H1 (cell line): Measurements from ENCODE around the gene CHST13. TPM values are rescaled to one million over a fixed set of nuclear protein-coding genes. Genes with fewer than 3 reads are reported as not detected.
A peak's percentile ranks its signal among the peaks of the same experiment; 100 is the strongest.

ENCODE experiments used
- CTCF ChIA-PET: fragments of 300-600 bp; sonication (Branson Sonifier 250); formaldehyde crosslinking; loops from one replicate; lab custom pipeline; 2021; ENCODE audit not compliant: partially characterized antibody; lab: Charles Lee
- POLR2A ChIA-PET: fragments of 300-600 bp; sonication (Branson Sonifier 250); formaldehyde crosslinking; loops from one replicate; lab custom pipeline; 2021; ENCODE audit warnings: inconsistent platforms; ENCODE audit not compliant: partially characterized antibody; lab: Charles Lee
- DNase-seq, 2 experiments: peaks; one replicate each; pipeline versions ENCODE4 v3.0.0 to v3.0.0-alpha.2; 2010 to 2022; ENCODE audit warnings: low spot score in 2 of 2, low read depth in 1 of 2, mixed read lengths in 1 of 2
- FAIRE-seq: peaks from 2 replicates; lab custom pipeline; 2011; peaks lifted over from hg19 to GRCh38; lab: Jason Lieb, UNC
- H2AFZ ChIP-seq: 2 replicates; pipeline ENCODE4 v1.8.1; 2012; ENCODE audit warnings: low read length, inconsistent platforms
- H2AK5ac ChIP-seq: 2 replicates; pipeline ENCODE4 v1.6.1; 2013; ENCODE audit warnings: low read depth, low read length
- H2BK120ac ChIP-seq: replicated peaks from 2 replicates; pipeline ENCODE3; 2013; ENCODE audit warnings: low read depth, low read length, inconsistent platforms
- H2BK12ac ChIP-seq: 2 replicates; pipeline ENCODE4 v1.6.1; 2013; ENCODE audit warnings: low read depth, low read length
- H2BK15ac ChIP-seq: 2 replicates; pipeline ENCODE4 v1.6.1; 2013; ENCODE audit warnings: low read length
- H2BK20ac ChIP-seq: 2 replicates; pipeline ENCODE4 v1.6.1; 2013; ENCODE audit warnings: low read length
- H2BK5ac ChIP-seq: 2 replicates; pipeline ENCODE4 v1.6.1; 2013; ENCODE audit warnings: low read depth, low read length
- H3K14ac ChIP-seq: 2 replicates; pipeline ENCODE4 v1.6.1; 2013; ENCODE audit warnings: inconsistent platforms; ENCODE audit not compliant: insufficient read length
- H3K18ac ChIP-seq: 2 replicates; pipeline ENCODE4 v1.6.1; 2013; ENCODE audit warnings: low read length; ENCODE audit errors: extremely low read depth
- H3K23ac ChIP-seq: 2 replicates; pipeline ENCODE4 v1.6.1; 2013; ENCODE audit warnings: inconsistent platforms; ENCODE audit not compliant: insufficient read length
- H3K23me2 ChIP-seq: 2 replicates; pipeline ENCODE4 v1.6.1; 2013; ENCODE audit warnings: low read depth, low read length
- H3K27ac ChIP-seq: 2 replicates; pipeline ENCODE4 v1.6.1; 2011; ENCODE audit warnings: low read depth, low read length, inconsistent platforms
- H3K27me3 ChIP-seq, 4 experiments: replicated peaks in 1 of 4; 1 replicate in 1 of 4; 2 replicates in 3 of 4; pipeline versions ENCODE4 v1.6.1 to v1.8.1; 2011 to 2013; ENCODE audit warnings: low read length in 3 of 4, mild to moderate bottlenecking in 3 of 4, inconsistent platforms in 2 of 4, mixed read lengths in 2 of 4, moderate library complexity in 1 of 4; ENCODE audit not compliant: control insufficient read depth in 3 of 4, insufficient read depth in 3 of 4; ENCODE audit errors: extremely low read depth in 1 of 4
- H3K36me3 ChIP-seq, 4 experiments: 2 replicates each; pipeline versions ENCODE4 v1.6.1 to v1.8.1; 2011 to 2013; ENCODE audit warnings: mild to moderate bottlenecking in 4 of 4, low read length in 3 of 4, moderate library complexity in 2 of 4, control low read depth in 1 of 4, inconsistent platforms in 1 of 4; ENCODE audit not compliant: insufficient read depth in 4 of 4, control insufficient read depth in 2 of 4
- H3K4ac ChIP-seq: replicated peaks from 2 replicates; pipeline ENCODE3; 2013; ENCODE audit warnings: low read length, low read depth, mixed read lengths, inconsistent platforms; ENCODE audit not compliant: insufficient read length
- H3K4me1 ChIP-seq, 4 experiments: replicated peaks in 1 of 4; 1 replicate in 1 of 4; 2 replicates in 3 of 4; pipeline versions ENCODE4 v1.6.1 to v1.8.1; 2011 to 2013; ENCODE audit warnings: low read length in 3 of 4, inconsistent platforms in 2 of 4, mixed read lengths in 1 of 4; ENCODE audit not compliant: insufficient read depth in 4 of 4, control insufficient read depth in 3 of 4
- H3K4me2 ChIP-seq, 2 experiments: 2 replicates each; pipeline versions ENCODE4 v1.6.1 to v1.8.1; 2011 to 2013; ENCODE audit warnings: low read depth in 2 of 2, low read length in 2 of 2, control low read depth in 1 of 2, inconsistent platforms in 1 of 2, mild to moderate bottlenecking in 1 of 2; ENCODE audit not compliant: insufficient read depth in 1 of 2
- H3K4me3 ChIP-seq, 4 experiments: fragments of 200-600, 300-600 bp in 1 of 4; sonication (generic), shearing (Covaris generic), sonication (Bioruptor Twin) in 1 of 4; 2 replicates each; pipeline versions ENCODE4 v1.5.1 to v1.8.1; 2011 to 2016; ENCODE audit warnings: low read length in 4 of 4, low read depth in 3 of 4, control low read depth in 2 of 4, inconsistent platforms in 2 of 4, mild to moderate bottlenecking in 2 of 4, mixed read lengths in 1 of 4, moderate library complexity in 1 of 4; ENCODE audit not compliant: insufficient read depth in 2 of 4; ENCODE audit errors: extremely low read depth in 1 of 4
- H3K56ac ChIP-seq: replicated peaks from 2 replicates; pipeline ENCODE3; 2013; ENCODE audit warnings: low read depth, mild to moderate bottlenecking, mixed read lengths, low read length, inconsistent platforms; ENCODE audit not compliant: insufficient read length
- H3K79me1 ChIP-seq: 2 replicates; pipeline ENCODE4 v1.6.1; 2013; ENCODE audit warnings: low read depth, low read length, control low read depth
- H3K79me2 ChIP-seq, 2 experiments: 2 replicates each; pipeline versions ENCODE4 v1.6.1 to v1.8.1; 2012 to 2013; ENCODE audit warnings: low read length in 2 of 2, mild to moderate bottlenecking in 2 of 2, inconsistent platforms in 1 of 2; ENCODE audit not compliant: insufficient read depth in 2 of 2, control insufficient read depth in 1 of 2
- H3K9ac ChIP-seq, 4 experiments: replicated peaks in 1 of 4; 1 replicate in 1 of 4; 2 replicates in 3 of 4; pipeline versions ENCODE4 v1.6.1 to v1.8.1; 2011 to 2013; ENCODE audit warnings: low read depth in 3 of 4, low read length in 3 of 4, control low read depth in 2 of 4, mild to moderate bottlenecking in 2 of 4, moderate library complexity in 2 of 4, inconsistent platforms in 1 of 4; ENCODE audit errors: extremely low read depth in 1 of 4
- H3K9me3 ChIP-seq, 2 experiments: 2 replicates each; pipeline versions ENCODE4 v1.6.1 to v1.8.1; 2012 to 2013; ENCODE audit warnings: mild to moderate bottlenecking in 2 of 2, moderate library complexity in 2 of 2, control low read depth in 1 of 2, inconsistent platforms in 1 of 2, low read depth in 1 of 2, low read length in 1 of 2, mixed read lengths in 1 of 2; ENCODE audit not compliant: insufficient read depth in 2 of 2
- H4K20me1 ChIP-seq, 2 experiments: replicated peaks in 1 of 2; 2 replicates each; pipeline versions ENCODE3 to v1.8.1; 2011 to 2013; ENCODE audit warnings: inconsistent platforms in 2 of 2, low read length in 2 of 2, mild to moderate bottlenecking in 1 of 2; ENCODE audit not compliant: insufficient read depth in 2 of 2, control insufficient read depth in 1 of 2
- H4K5ac ChIP-seq: 2 replicates; pipeline ENCODE4 v1.6.1; 2013; ENCODE audit warnings: low read length, low read depth, mixed read lengths, inconsistent platforms; ENCODE audit not compliant: insufficient read length
- H4K8ac ChIP-seq: 2 replicates; pipeline ENCODE4 v1.8.0; 2013; ENCODE audit warnings: mild to moderate bottlenecking, moderate library complexity, low read length, inconsistent platforms; ENCODE audit not compliant: insufficient read depth; ENCODE audit errors: extremely low read depth
- H4K91ac ChIP-seq: replicated peaks from 2 replicates; pipeline ENCODE3; 2013; ENCODE audit warnings: low read length, mixed read lengths, inconsistent platforms; ENCODE audit not compliant: insufficient read length
- CBX5 ChIP-seq: fragments of 300-800, 300-1000 bp; sonication (generic); IDR thresholded peaks from 2 replicates; pipeline ENCODE4 v1.7.1; 2016; ENCODE audit warnings: antibody characterized with exemption, low read length, low read depth
- CHD2 ChIP-seq: IDR thresholded peaks from 2 replicates; pipeline ENCODE4 v1.6.1; 2012; ENCODE audit warnings: low read length, improper control_type of control experiment
- SUZ12 ChIP-seq: fragments of 200-600 bp; sonication (generic); IDR thresholded peaks from 2 replicates; pipeline ENCODE4 v1.6.1; 2012; ENCODE audit warnings: mild to moderate bottlenecking, inconsistent platforms, low read length, moderate library complexity, mixed read lengths
- WGBS, 2 experiments: shearing (Covaris generic) in 1 of 2; methylation state at CpG; one replicate each; pipeline versions ENCODE4 v1.1.6 to v1.1.7; 2013 to 2015; ENCODE audit warnings: low lambda C conversion rate in 2 of 2, mixed read lengths in 2 of 2, inconsistent platforms in 1 of 2, low coverage in 1 of 2, missing lambda C conversion rate in 1 of 2; ENCODE audit not compliant: insufficient replicate concordance in 2 of 2, insufficient coverage in 1 of 2, insufficient read length in 1 of 2; ENCODE audit errors: extremely low coverage in 1 of 2, missing lambda C conversion rate in 1 of 2; 5-methylcytosine and 5-hydroxymethylcytosine counted together
- long read RNA-seq, 2 experiments: library from RNA in 1 of 2; library from capped mRNA in 1 of 2; stranded (forward); transcript quantifications; one replicate each; pipeline ENCODE4 v2.0.0, GENCODE V29; 2021; ENCODE audit warnings: inconsistent platforms in 1 of 2
- polyA minus RNA-seq, 3 experiments: library from RNA; depleted of rRNA, polyadenylated mRNA; stranded (reverse); fragments of >200 nt; gene quantifications; 1 replicate in 2 of 3; 2 replicates in 1 of 3; pipeline ENCODE4 v1.2.3, GENCODE V29; 2011
- polyA plus RNA-seq, 7 experiments: library from polyadenylated mRNA; depleted of rRNA in 3 of 7; stranded (reverse) in 5 of 7; unstranded in 2 of 7; fragments of >200 nt in 5 of 7; fragments of 200-250 nt in 2 of 7; gene quantifications; 1 replicate in 5 of 7; 2 replicates in 1 of 7; 4 replicates in 1 of 7; pipeline versions ENCODE4 v1.2.1 to v1.2.3, GENCODE V29; 2011 to 2013; ENCODE audit warnings: missing spikeins in 2 of 7, mixed read lengths in 2 of 7
- total RNA-seq: library from RNA; stranded (reverse); fragmentation: NEBNext Ultra II Directional; extraction: Animal tissue kit (Norgen Biotek cat#: 25700); gene quantifications from 2 replicates; pipeline ENCODE4 v1.2.1, GENCODE V29; 2021
- TF ChIP-seq, protein P1 (sequence below), 3 experiments: IDR thresholded peaks; 1 replicate in 2 of 3; 2 replicates in 1 of 3; pipeline versions ENCODE4 v1.5.1 to v1.6.1; 2011; ENCODE audit warnings: low read length in 3 of 3, mild to moderate bottlenecking in 3 of 3, inconsistent platforms in 2 of 3, low read depth in 1 of 3, moderate library complexity in 1 of 3; ENCODE audit not compliant: insufficient read depth in 1 of 3; ENCODE audit errors: control extremely low read depth in 1 of 3

Gene CHST13, protein sequence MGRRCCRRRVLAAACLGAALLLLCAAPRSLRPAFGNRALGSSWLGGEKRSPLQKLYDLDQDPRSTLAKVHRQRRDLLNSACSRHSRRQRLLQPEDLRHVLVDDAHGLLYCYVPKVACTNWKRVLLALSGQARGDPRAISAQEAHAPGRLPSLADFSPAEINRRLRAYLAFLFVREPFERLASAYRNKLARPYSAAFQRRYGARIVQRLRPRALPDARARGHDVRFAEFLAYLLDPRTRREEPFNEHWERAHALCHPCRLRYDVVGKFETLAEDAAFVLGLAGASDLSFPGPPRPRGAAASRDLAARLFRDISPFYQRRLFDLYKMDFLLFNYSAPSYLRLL
- total RNA-seq, result 5.4 and 5.9 TPM in 2 replicates
- polyA plus RNA-seq (2011; rRNA removed), result 11.7 and 15.6 TPM in 2 replicates
- 7.5 TPM for polyA plus RNA-seq (2011; cell fraction: cytosol; rRNA removed)
- 7.6 TPM for polyA plus RNA-seq (2011; cell fraction: nucleus; rRNA removed)
- 2.1 to 6.2 TPM (median 5.1 TPM) in 4 replicates for polyA plus RNA-seq (2012, experiment 1 of 2)
- polyA plus RNA-seq (2012, experiment 2 of 2), result 5.3 TPM
- 9.0 TPM for polyA plus RNA-seq (2013, experiment 1 of 2)
- 9.3 TPM for polyA plus RNA-seq (2013, experiment 2 of 2)
- 0.22 and 0.57 TPM in 2 replicates for polyA minus RNA-seq (2011; rRNA and poly(A)+ RNA removed)
- polyA minus RNA-seq (2011; cell fraction: cytosol; rRNA and poly(A)+ RNA removed), result 4.1 TPM
- 2.8 TPM for polyA minus RNA-seq (2011; cell fraction: nucleus; rRNA and poly(A)+ RNA removed)
- long read RNA-seq, experiment 1, transcript CHST13-201 (3 exons, 1,789 nt), result major isoform, 7 of 9 reads
- long read RNA-seq, experiment 1, partial matches to known transcripts, result 0 of 9 reads
- long read RNA-seq, experiment 1, other reads (novel, unspliced or antisense), result 2 of 9 reads
- long read RNA-seq, experiment 2, result 0 reads

DNA sequence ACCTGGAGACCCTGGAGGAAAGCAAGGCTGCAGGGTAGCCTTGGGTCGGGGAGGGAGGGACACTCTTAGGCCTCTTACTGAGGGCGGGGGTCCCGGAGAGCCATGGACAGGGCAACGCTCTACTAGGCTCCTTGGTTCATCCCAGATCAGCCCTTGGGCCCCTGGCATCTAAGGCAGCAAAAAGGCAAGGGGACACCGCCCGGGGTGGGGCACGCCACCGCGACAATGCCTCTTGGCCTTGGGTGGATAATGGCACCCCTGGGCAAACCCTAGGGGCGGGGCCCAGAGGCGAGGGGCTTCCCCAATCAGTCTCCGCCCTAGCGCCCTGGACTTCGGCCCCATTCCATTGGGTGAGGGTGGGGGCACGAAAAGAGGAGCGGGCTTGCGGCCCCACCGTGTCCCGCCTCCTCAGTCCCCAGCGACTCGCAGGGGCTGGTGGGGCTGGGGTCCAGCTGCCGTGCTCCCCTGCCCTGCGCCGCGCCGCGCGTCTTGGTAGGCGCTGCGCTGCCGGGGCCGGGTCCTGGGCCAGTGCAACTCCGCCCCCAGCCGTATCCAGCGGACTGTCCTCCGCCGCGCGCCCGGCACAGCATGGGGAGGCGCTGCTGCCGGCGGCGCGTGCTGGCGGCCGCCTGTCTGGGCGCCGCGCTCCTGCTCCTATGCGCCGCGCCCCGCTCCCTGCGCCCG lies at the start of gene CHST13:
TSS of gene CHST13 (plus strand) at position 411 of the 684 bp plus-strand sequence. CDS start at position 589, 178 bp downstream.
- H3K14ac ChIP-seq, result no peak within 1 kb of the TSS
- peak within 1 kb of the TSS; percentile 55 for H4K5ac ChIP-seq
- H4K91ac ChIP-seq, result peak within 1 kb of the TSS; percentile 29
- 10% methylated on average over 38 of the region's 56 CpGs; no CpG with 5 or more reads in 1 of the 2 experiments for WGBS, 2 experiments
- ChIA-PET CTCF (interaction anchor here (0.6 to 4.1 kb wide), 19 partner anchors 10 to 514 kb away, joined by 3 to 35 read pairs (median 5); no protein-coding TSS in a partner anchor), POLR2A (interaction anchor here (0.7 to 0.9 kb wide), 3 partner anchors 39 to 525 kb away, joined by 3 read pairs; no protein-coding TSS in a partner anchor)
- H3K27ac ChIP-seq, result no peak within 1 kb of the TSS
- no peaks in the 10 kb centered on the region for H3K79me2 ChIP-seq
- peak within 1 kb of the TSS; percentile 4 for H2BK20ac ChIP-seq
- H2BK5ac ChIP-seq, result no peak within 1 kb of the TSS; the same call in 1 of the 2 replicates
- H3K4ac ChIP-seq, result peak within 1 kb of the TSS; percentile 8
- H3K23me2 ChIP-seq, result peaks cover 7% of the 10 kb centered on the region; the same call in 1 of the 2 replicates
- H4K8ac ChIP-seq, result peak within 1 kb of the TSS; percentile 87
- peaks cover 0 to 18% (median 10%) of the 10 kb centered on the region in 4 experiments; a peak in 6 of 7 replicates for H3K4me1 ChIP-seq
- H3K4me3 ChIP-seq, result peak within 1 kb of the TSS; percentile 47 to 76 (median 60)
- H3K9ac ChIP-seq, result 0 out of 7 replicates have a peak within 1 kb of the TSS, but pooled peaks of 2 of the 4 experiments have one; percentile 8 to 25
- H2BK15ac ChIP-seq, result peak within 1 kb of the TSS; percentile 5; the same call in 1 of the 2 replicates
- H2AK5ac ChIP-seq, result peak within 1 kb of the TSS; percentile 32; the same call in 1 of the 2 replicates
- FAIRE-seq (no peak), DNase-seq (peak in 1 of 2 experiments; percentile 80)
- no peaks in the 10 kb centered on the region for H3K36me3 ChIP-seq
- peak within 1 kb of the TSS; percentile 71 for H3K18ac ChIP-seq
- peak within 1 kb of the TSS; percentile 73 for H2AFZ ChIP-seq
- no peaks in the 10 kb centered on the region for H4K20me1 ChIP-seq
- H3K4me2 ChIP-seq, result peak within 1 kb of the TSS; percentile 49 to 90
- peaks cover 0 to 16% (median 11%) of the 10 kb centered on the region in 4 experiments; a peak in 5 of 7 replicates for H3K27me3 ChIP-seq
- H3K9me3 ChIP-seq, result no peaks in the 10 kb centered on the region
- H2BK120ac ChIP-seq, result no peak within 1 kb of the TSS
- H2BK12ac ChIP-seq, result peak within 1 kb of the TSS; percentile 62; the same call in 1 of the 2 replicates
- H3K23ac ChIP-seq, result no peak within 1 kb of the TSS
- no peaks in the 10 kb centered on the region for H3K79me1 ChIP-seq
- H3K56ac ChIP-seq, result no peak within 1 kb of the TSS
- TF ChIP-seq CBX5 (no peak), CHD2 (no peak), SUZ12 (no peak)
- TF ChIP-seq, protein P1, sequence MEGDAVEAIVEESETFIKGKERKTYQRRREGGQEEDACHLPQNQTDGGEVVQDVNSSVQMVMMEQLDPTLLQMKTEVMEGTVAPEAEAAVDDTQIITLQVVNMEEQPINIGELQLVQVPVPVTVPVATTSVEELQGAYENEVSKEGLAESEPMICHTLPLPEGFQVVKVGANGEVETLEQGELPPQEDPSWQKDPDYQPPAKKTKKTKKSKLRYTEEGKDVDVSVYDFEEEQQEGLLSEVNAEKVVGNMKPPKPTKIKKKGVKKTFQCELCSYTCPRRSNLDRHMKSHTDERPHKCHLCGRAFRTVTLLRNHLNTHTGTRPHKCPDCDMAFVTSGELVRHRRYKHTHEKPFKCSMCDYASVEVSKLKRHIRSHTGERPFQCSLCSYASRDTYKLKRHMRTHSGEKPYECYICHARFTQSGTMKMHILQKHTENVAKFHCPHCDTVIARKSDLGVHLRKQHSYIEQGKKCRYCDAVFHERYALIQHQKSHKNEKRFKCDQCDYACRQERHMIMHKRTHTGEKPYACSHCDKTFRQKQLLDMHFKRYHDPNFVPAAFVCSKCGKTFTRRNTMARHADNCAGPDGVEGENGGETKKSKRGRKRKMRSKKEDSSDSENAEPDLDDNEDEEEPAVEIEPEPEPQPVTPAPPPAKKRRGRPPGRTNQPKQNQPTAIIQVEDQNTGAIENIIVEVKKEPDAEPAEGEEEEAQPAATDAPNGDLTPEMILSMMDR (IDR thresholded peaks at IDR 0.05; ENCODE audit: control extremely low read depth in 1 of 3, insufficient read depth in 1 of 3, low read depth in 1 of 3, low read length in 3 of 3), result 0 out of 4 replicates have a peak, but pooled peaks of 1 of the 3 experiments have one; percentile 8
